AG09309 (cell line): ENCODE results near the gene MED25.

Experiments used
- DNase-seq: peaks from one replicate; pipeline ENCODE4 v3.0.0-alpha.2; 2010; ENCODE audit warnings: low read depth
- H3K4me3 ChIP-seq: 2 replicates; pipeline ENCODE4 v1.5.1; 2011; ENCODE audit warnings: mild to moderate bottlenecking, low read depth, low read length, moderate library complexity; ENCODE audit not compliant: control insufficient read depth
- TF ChIP-seq, protein P1 (sequence below): IDR thresholded peaks from 2 replicates; pipeline ENCODE4 v1.5.1; 2011; ENCODE audit warnings: mild to moderate bottlenecking, low read depth, low read length, inconsistent platforms; ENCODE audit not compliant: insufficient read depth, control insufficient read depth; ENCODE audit errors: missing control alignments

MED25 gene

DNA sequence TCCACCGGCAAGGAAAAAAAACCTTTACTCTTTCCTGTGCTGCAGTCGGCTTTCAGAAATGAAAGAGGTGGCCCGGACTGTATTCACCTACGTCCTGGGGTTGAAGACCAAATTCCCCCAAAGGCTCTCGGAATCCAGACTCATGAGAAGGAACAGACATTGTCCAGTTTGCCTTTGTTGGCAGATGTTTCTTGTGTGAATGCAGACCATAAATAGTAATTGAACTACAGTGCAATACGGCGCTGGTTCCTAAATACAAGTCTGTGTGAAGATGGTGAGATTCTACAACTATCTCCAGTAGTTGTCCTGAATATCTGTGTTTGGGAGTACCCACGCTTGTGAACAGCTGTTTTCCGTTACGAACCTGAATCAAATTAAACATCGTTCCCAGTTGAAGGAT, 21.6 kb downstream of the MED25 start:
- TF ChIP-seq, protein P1, sequence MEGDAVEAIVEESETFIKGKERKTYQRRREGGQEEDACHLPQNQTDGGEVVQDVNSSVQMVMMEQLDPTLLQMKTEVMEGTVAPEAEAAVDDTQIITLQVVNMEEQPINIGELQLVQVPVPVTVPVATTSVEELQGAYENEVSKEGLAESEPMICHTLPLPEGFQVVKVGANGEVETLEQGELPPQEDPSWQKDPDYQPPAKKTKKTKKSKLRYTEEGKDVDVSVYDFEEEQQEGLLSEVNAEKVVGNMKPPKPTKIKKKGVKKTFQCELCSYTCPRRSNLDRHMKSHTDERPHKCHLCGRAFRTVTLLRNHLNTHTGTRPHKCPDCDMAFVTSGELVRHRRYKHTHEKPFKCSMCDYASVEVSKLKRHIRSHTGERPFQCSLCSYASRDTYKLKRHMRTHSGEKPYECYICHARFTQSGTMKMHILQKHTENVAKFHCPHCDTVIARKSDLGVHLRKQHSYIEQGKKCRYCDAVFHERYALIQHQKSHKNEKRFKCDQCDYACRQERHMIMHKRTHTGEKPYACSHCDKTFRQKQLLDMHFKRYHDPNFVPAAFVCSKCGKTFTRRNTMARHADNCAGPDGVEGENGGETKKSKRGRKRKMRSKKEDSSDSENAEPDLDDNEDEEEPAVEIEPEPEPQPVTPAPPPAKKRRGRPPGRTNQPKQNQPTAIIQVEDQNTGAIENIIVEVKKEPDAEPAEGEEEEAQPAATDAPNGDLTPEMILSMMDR: no peak
- no peak overlapping the region for H3K4me3 ChIP-seq
- no peak for DNase-seq

DNA sequence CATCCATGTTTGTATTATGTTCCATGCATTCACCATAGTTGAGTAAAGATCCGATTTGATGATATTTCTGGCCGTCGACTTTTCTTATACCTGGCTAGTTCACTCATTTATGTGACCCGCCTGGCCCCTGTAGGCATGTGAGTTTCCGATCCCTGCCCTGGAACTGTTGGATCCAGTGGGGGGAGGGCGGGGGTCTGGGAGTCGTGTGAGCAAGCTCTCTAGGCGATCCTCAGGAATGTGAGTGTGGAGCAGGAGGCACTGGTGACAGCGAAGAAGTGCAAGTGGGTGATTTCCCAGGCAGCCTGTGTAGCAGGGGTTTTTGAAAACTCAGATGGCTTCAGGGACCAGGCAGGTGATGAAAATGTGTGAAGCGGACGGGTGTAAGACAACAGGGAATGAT, 22.2 kb downstream of the MED25 start:
- TF ChIP-seq, protein P1: no peak
- no peak for DNase-seq
- no peak overlapping the region for H3K4me3 ChIP-seq

DNA sequence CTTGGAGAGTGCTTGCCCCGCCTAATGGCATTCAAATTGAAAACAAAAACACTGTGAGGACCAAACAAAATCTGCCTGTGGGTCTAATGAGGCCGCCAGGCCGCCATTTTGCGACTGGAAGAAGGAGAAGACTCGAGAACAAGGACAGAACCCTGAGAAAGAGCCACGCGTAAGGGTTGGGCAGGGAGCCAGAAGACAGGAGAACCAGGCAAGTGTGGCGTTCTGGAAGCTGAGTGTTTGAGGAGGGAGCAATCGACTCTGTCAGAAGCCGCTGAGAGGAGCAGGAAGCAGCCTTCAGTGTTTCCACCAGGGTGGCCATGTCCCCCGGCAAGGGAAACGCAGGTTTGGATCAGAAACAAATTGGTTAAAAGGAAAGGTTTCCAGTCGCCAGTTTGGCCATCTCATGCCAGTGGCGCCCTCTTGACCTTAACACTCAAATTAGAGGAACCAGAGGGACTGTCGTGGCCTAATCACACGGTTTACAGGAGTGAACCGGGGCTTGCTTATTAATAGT, 22.7 kb downstream of the MED25 start:
- TF ChIP-seq, protein P1: no peak
- no peak for DNase-seq
- no peak overlapping the region for H3K4me3 ChIP-seq

DNA sequence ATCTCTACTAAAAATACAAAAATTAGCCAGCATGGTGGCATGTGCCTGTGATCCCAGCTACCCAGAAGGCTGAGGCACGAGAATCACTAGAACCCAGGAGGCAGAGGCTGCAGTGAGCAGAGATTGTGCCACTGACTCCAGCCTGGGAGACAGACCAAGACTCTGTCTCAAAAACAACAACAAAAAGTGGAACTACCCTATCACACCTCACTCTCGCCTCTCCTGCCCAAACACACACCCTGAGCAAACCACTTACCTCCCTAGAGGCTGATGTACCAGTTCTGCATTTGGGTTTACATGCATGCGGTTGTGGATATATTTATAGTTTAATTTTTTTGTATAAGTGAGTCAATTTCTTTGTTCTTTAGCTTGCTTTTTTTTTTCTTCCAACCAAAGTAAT, 25.2 kb downstream of the MED25 start:
- TF ChIP-seq, protein P1: no peak
- DNase-seq: no peak
- no peak overlapping the region for H3K4me3 ChIP-seq

DNA sequence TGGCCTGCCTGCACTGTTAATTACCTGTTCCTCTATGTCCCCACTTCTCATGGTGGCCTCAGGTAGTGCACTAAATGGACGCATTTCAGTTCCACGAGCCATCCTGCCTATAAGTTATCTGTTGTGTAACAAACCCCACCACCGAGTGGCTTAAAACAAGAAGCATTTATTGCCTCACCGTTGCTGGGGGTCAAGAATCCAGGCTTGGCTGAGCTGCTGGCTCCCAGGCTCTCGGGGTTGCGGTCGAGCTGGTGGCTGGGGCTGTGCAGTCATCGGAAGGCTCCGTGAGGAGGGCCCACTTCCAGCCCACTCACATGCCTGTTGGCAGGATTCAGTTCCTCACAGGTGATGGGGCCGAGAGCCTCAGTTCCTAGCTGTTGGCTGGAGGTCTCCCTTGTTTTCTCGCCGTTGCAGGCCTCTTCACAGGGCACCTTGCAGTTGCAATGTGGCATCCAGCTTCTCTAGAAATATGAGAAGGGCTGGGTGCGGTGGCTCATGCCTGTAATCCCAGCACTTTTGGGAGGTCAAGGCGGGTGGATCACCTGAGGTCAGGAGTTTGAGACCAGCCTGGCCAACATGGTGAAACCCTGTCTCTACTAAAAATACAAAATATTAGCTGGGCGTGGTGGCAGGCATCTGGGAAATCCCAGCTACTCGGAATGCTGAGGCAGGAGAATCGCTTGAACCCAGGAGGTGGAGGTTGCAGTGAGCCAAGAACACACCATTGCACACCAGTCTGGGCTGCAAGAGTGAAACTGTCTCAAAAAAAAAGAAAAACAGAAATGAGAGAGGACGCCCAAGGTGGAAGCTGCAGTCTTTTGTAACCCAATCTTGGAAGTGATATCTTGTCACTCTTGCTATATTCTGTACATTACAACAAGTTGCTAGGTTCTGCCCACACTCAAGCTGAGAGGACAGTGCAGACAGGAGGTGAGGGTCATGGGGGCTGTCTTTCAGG, 26.3 kb downstream of the MED25 start:
- TF ChIP-seq, protein P1: no peak
- no peak for DNase-seq
- no peak overlapping the region for H3K4me3 ChIP-seq

DNA sequence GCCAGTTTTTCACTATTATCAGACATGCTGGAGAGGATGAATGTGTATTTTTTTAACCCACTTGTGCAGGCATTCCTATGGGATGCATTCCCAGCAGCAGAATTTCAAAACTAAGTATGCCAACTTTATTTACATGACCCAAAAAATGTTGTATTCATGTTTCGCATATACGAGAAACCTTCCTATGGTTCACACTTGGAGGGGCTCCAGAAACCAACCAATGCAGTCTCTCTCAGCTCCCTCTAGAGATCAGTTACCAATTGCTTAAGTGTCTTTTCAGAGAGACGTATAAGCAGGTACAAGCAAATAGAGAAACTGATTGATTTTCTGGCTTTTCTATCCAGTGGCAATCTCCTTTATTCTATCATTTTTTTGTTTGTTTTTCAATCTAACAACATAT, 27.3 kb downstream of the MED25 start:
- no peak overlapping the region for H3K4me3 ChIP-seq
- TF ChIP-seq, protein P1: no peak
- DNase-seq: no peak
